ENCODE data around the gene MAGI1. TPM values are rescaled to one million over a fixed set of nuclear protein-coding genes. Genes with fewer than 3 reads are reported as not detected.

Gene MAGI1
- total RNA-seq, 1 experiment from 2014 or later, result 38.6 TPM

DNA sequence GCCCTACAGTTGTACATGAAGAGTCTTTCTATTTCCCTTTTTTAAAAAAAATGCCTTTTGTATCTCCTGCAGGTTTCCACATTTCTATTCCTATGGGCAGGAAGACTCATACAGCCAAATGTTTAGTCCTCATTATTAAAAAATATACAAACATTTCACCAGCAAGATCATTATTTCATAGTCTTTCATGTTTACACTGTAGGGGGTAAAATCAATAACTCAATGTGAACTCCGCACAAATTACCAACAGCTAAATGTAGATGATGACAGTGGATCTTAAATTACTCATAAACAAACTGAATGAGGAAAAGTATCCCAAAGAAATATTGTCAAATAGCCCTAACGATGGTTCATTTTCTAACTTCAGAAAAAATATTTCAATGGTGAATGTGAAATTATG lies 99.5 kb downstream of the MAGI1 start:
- DNase-seq (ENCODE audit: low read depth, low spot score) (no peak), ATAC-seq (no peak)
- peaks cover 10% of the 10 kb centered on the region; the same call in 1 of the 2 replicates for H3K79me2 ChIP-seq (ENCODE audit: insufficient read depth, low read length)
- no peak overlapping the region; the same call in 1 of the 2 replicates for H3K4me2 ChIP-seq (ENCODE audit: low read length)
- ChIA-PET POLR2A (no interaction called here), RAD21 (ENCODE audit: low non-redundant PET in 1 of 2, low total read pairs in 2 of 2, uncharacterized antibody in 2 of 2, unreplicated experiment in 2 of 2) (no interaction called here), CTCF (no interaction called here)
- peaks cover 27 to 64% of the 10 kb centered on the region in 2 experiments for H3K4me1 ChIP-seq (ENCODE audit: control insufficient read depth in 1 of 2, insufficient read depth in 2 of 2, low read length in 2 of 2)
- H4K20me1 ChIP-seq (ENCODE audit: insufficient read depth), result no peaks in the 10 kb centered on the region
- no peaks in the 10 kb centered on the region for H3K27me3 ChIP-seq (ENCODE audit: insufficient read depth, low read length)
- TF ChIP-seq YY1 (IDR thresholded peaks at IDR 0.05; ENCODE audit: extremely low read depth, insufficient replicate concordance, low read depth, low read length) (no peak), JUND (IDR thresholded peaks at IDR 0.05) (no peak), FOSL1 (IDR thresholded peaks at IDR 0.05; ENCODE audit: low read depth) (no peak), RAD21 (IDR thresholded peaks at IDR 0.05; ENCODE audit: low read depth) (no peak), ELF1 (IDR thresholded peaks at IDR 0.05; ENCODE audit: borderline replicate concordance, low read depth) (no peak), CEBPB (IDR thresholded peaks at IDR 0.05; ENCODE audit: low read depth) (no peak)
- no peak overlapping the region for H3K9ac ChIP-seq (ENCODE audit: low read length)
- H3K36me3 ChIP-seq (ENCODE audit: control insufficient read depth in 1 of 2, insufficient read depth in 2 of 2, low read length in 2 of 2), result no peaks in the 10 kb centered on the region
- intact Hi-C loops (cut with micrococcal nuclease), result no loop called here
- no peak overlapping the region for H2AFZ ChIP-seq (ENCODE audit: low read depth, low read length, poor library complexity, severe bottlenecking)
- H3K27ac ChIP-seq (ENCODE audit: low read depth, low read length), result peak overlapping the region; percentile 78
- H3K9me2 ChIP-seq (ENCODE audit: insufficient read depth), result no peaks in the 10 kb centered on the region
- BruUV-seq (replicated peaks), result no TSS peak
- no peak overlapping the region for H3K4me3 ChIP-seq (replicated peaks in 1 of 2; ENCODE audit: low read depth in 1 of 2, low read length in 2 of 2)
- no peaks in the 10 kb centered on the region for H3K9me3 ChIP-seq (ENCODE audit: control insufficient read depth in 1 of 2, insufficient read depth in 1 of 2, low read depth in 1 of 2, low read length in 2 of 2)

DNA sequence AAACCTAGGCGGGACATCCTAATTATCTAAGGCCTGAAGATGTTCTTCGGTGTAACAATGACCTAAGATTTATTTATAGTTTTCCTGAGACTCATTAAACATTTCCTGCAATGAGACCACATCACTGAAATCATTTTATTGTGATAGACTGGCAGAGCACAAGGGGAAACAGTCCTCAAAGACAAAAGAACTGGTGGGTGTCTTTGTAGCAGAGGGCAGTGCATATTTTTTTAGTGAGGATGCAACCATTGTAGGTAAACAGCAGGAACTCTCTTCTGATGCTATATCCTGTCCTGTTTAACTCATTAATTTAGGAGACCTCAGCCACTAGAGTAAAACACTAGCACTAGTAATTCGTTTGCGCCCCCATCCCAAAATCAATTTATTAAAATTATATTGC lies 100.0 kb downstream of the MAGI1 start:
- peaks cover 10% of the 10 kb centered on the region; the same call in 1 of the 2 replicates for H3K79me2 ChIP-seq (ENCODE audit: insufficient read depth, low read length)
- BruUV-seq (replicated peaks), result no TSS peak
- no peaks in the 10 kb centered on the region for H4K20me1 ChIP-seq (ENCODE audit: insufficient read depth)
- no peaks in the 10 kb centered on the region for H3K27me3 ChIP-seq (ENCODE audit: insufficient read depth, low read length)
- no peaks in the 10 kb centered on the region for H3K36me3 ChIP-seq (ENCODE audit: control insufficient read depth in 1 of 2, insufficient read depth in 2 of 2, low read length in 2 of 2)
- no peak overlapping the region for H2AFZ ChIP-seq (ENCODE audit: low read depth, low read length, poor library complexity, severe bottlenecking)
- no peak overlapping the region for H3K4me2 ChIP-seq (ENCODE audit: low read length)
- H3K27ac ChIP-seq (ENCODE audit: low read depth, low read length), result peak overlapping the region; percentile 78; the same call in 1 of the 2 replicates
- H3K4me3 ChIP-seq (replicated peaks in 1 of 2; ENCODE audit: low read depth in 1 of 2, low read length in 2 of 2), result no peak overlapping the region
- H3K4me1 ChIP-seq (ENCODE audit: control insufficient read depth in 1 of 2, insufficient read depth in 2 of 2, low read length in 2 of 2), result peaks cover 27 to 61% of the 10 kb centered on the region in 2 experiments
- no peak overlapping the region for H3K9ac ChIP-seq (ENCODE audit: low read length)
- RAD21 ChIA-PET (ENCODE audit: low non-redundant PET in 1 of 2, low total read pairs in 2 of 2, uncharacterized antibody in 2 of 2, unreplicated experiment in 2 of 2), result no interaction called here
- DNase-seq (ENCODE audit: low read depth, low spot score) (no peak), ATAC-seq (no peak; the same call in 1 of the 2 replicates)
- POLR2A ChIA-PET, result no interaction called here
- CTCF ChIA-PET, result no interaction called here
- intact Hi-C loops (cut with micrococcal nuclease), result no loop called here
- no peaks in the 10 kb centered on the region for H3K9me2 ChIP-seq (ENCODE audit: insufficient read depth)
- no peaks in the 10 kb centered on the region for H3K9me3 ChIP-seq (ENCODE audit: control insufficient read depth in 1 of 2, insufficient read depth in 1 of 2, low read depth in 1 of 2, low read length in 2 of 2)
- no peak for TF ChIP-seq EZH2 (IDR thresholded peaks at IDR 0.05)
- TF ChIP-seq, protein P1, sequence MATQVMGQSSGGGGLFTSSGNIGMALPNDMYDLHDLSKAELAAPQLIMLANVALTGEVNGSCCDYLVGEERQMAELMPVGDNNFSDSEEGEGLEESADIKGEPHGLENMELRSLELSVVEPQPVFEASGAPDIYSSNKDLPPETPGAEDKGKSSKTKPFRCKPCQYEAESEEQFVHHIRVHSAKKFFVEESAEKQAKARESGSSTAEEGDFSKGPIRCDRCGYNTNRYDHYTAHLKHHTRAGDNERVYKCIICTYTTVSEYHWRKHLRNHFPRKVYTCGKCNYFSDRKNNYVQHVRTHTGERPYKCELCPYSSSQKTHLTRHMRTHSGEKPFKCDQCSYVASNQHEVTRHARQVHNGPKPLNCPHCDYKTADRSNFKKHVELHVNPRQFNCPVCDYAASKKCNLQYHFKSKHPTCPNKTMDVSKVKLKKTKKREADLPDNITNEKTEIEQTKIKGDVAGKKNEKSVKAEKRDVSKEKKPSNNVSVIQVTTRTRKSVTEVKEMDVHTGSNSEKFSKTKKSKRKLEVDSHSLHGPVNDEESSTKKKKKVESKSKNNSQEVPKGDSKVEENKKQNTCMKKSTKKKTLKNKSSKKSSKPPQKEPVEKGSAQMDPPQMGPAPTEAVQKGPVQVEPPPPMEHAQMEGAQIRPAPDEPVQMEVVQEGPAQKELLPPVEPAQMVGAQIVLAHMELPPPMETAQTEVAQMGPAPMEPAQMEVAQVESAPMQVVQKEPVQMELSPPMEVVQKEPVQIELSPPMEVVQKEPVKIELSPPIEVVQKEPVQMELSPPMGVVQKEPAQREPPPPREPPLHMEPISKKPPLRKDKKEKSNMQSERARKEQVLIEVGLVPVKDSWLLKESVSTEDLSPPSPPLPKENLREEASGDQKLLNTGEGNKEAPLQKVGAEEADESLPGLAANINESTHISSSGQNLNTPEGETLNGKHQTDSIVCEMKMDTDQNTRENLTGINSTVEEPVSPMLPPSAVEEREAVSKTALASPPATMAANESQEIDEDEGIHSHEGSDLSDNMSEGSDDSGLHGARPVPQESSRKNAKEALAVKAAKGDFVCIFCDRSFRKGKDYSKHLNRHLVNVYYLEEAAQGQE (IDR thresholded peaks at IDR 0.05; ENCODE audit: low read depth), result no peak
- no peak for TF ChIP-seq SRF (IDR thresholded peaks at IDR 0.05; ENCODE audit: low read depth)
- TF ChIP-seq, protein P2, sequence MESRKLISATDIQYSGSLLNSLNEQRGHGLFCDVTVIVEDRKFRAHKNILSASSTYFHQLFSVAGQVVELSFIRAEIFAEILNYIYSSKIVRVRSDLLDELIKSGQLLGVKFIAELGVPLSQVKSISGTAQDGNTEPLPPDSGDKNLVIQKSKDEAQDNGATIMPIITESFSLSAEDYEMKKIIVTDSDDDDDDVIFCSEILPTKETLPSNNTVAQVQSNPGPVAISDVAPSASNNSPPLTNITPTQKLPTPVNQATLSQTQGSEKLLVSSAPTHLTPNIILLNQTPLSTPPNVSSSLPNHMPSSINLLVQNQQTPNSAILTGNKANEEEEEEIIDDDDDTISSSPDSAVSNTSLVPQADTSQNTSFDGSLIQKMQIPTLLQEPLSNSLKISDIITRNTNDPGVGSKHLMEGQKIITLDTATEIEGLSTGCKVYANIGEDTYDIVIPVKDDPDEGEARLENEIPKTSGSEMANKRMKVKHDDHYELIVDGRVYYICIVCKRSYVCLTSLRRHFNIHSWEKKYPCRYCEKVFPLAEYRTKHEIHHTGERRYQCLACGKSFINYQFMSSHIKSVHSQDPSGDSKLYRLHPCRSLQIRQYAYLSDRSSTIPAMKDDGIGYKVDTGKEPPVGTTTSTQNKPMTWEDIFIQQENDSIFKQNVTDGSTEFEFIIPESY (IDR thresholded peaks at IDR 0.05; ENCODE audit: extremely low read depth, insufficient replicate concordance, low read length), result no peak
- TF ChIP-seq POLR2A (IDR thresholded peaks at IDR 0.05; ENCODE audit: borderline replicate concordance, extremely low read depth, insufficient read depth, insufficient read length), result no peak
- TF ChIP-seq EGR1 (IDR thresholded peaks at IDR 0.05; ENCODE audit: low read depth), result 0 out of 2 replicates have a peak, but pooled peaks have one; percentile 30
- TF ChIP-seq YY1 (IDR thresholded peaks at IDR 0.05; ENCODE audit: extremely low read depth, insufficient replicate concordance, low read depth, low read length), result no peak
- peak; percentile 14; the same call in 1 of the 2 replicates for TF ChIP-seq FOSL1 (IDR thresholded peaks at IDR 0.05; ENCODE audit: low read depth)
- no peak for TF ChIP-seq RAD21 (IDR thresholded peaks at IDR 0.05; ENCODE audit: low read depth)
- no peak for TF ChIP-seq CBX3 (IDR thresholded peaks at IDR 0.05; ENCODE audit: low read depth)
- TF ChIP-seq JUND (IDR thresholded peaks at IDR 0.05), result 0 out of 2 replicates have a peak, but pooled peaks have one; percentile 15
- TF ChIP-seq ELF1 (IDR thresholded peaks at IDR 0.05; ENCODE audit: borderline replicate concordance, low read depth), result no peak
- TF ChIP-seq ZNF274 (IDR thresholded peaks at IDR 0.05; ENCODE audit: low read depth, low read length), result no peak
- no peak for TF ChIP-seq EZH2phosphoT487 (IDR thresholded peaks at IDR 0.05; ENCODE audit: borderline replicate concordance)
- no peak for TF ChIP-seq CEBPB (IDR thresholded peaks at IDR 0.05; ENCODE audit: low read depth)
- TF ChIP-seq SIN3A (IDR thresholded peaks at IDR 0.05; ENCODE audit: low read depth), result no peak
